Body of pancreas (tissue), 4 donors: Measurements from ENCODE around the gene KIAA0232.

ENCODE experiments used
- CTCF ChIP-seq, 7 experiments: fragments of 450-650 bp in 4 of 7; fragments of 200-600 bp in 3 of 7; sonication (generic) in 3 of 7; IDR thresholded peaks; one replicate each; pipeline ENCODE4 v1.5.1; 2016 to 2019; ENCODE audit warnings: antibody characterized with exemption in 7 of 7
- POLR2A ChIP-seq, 3 donors: fragments of 450-650 bp; IDR thresholded peaks; one replicate each; pipeline ENCODE4 v1.6.1; 2016; ENCODE audit warnings: antibody characterized with exemption in 3 of 3, mild to moderate bottlenecking in 2 of 3

- no peak for TF ChIP-seq CTCF (IDR thresholded peaks at IDR 0.05)
- TF ChIP-seq POLR2A (IDR thresholded peaks at IDR 0.05): no peak
Observed at GRCh38 chr4:6788123-6788522, 5.6 kb downstream of the KIAA0232 start.
